H9 (cell line): ENCODE data around the gene CCDC3. TPM values are rescaled to one million over a fixed set of nuclear protein-coding genes. Genes with fewer than 3 reads are reported as not detected.

ENCODE experiments used
- DNase-seq: peaks from one replicate; pipeline ENCODE4 v3.0.0-alpha.2; 2017
- H2AFZ ChIP-seq: one replicate; pipeline ENCODE4 v1.6.1; 2013; ENCODE audit warnings: mild to moderate bottlenecking, low read length, control low read depth, moderate library complexity
- H2AK5ac ChIP-seq: 2 replicates; pipeline ENCODE4 v1.6.1; 2013; ENCODE audit warnings: low read length, control low read depth, mixed read lengths; ENCODE audit not compliant: insufficient read length
- H2BK120ac ChIP-seq: one replicate; pipeline ENCODE4 v1.6.1; 2013; ENCODE audit warnings: low read depth, mild to moderate bottlenecking, low read length, control low read depth, inconsistent platforms; ENCODE audit not compliant: poor library complexity, severe bottlenecking
- H2BK12ac ChIP-seq: 2 replicates; pipeline ENCODE4 v1.6.1; 2013; ENCODE audit warnings: low read length, control low read depth, mixed read lengths, low read depth; ENCODE audit not compliant: insufficient read length
- H2BK15ac ChIP-seq: 2 replicates; pipeline ENCODE4 v1.6.1; 2013; ENCODE audit warnings: low read depth, low read length, control low read depth
- H2BK20ac ChIP-seq: one replicate; pipeline ENCODE4 v1.6.1; 2013; ENCODE audit warnings: low read depth, mild to moderate bottlenecking, low read length, control low read depth, inconsistent platforms; ENCODE audit not compliant: poor library complexity, severe bottlenecking
- H2BK5ac ChIP-seq: 2 replicates; pipeline ENCODE4 v1.6.1; 2013; ENCODE audit warnings: low read length, control low read depth, mixed read lengths; ENCODE audit not compliant: insufficient read length
- H3K14ac ChIP-seq: 2 replicates; pipeline ENCODE4 v1.6.1; 2013; ENCODE audit warnings: low read length, control low read depth; ENCODE audit not compliant: insufficient read depth
- H3K18ac ChIP-seq: 2 replicates; pipeline ENCODE4 v1.6.1; 2013; ENCODE audit warnings: low read depth, mild to moderate bottlenecking, mixed read lengths, low read length, control low read depth; ENCODE audit not compliant: insufficient read length
- H3K23ac ChIP-seq: 2 replicates; pipeline ENCODE4 v1.6.1; 2013; ENCODE audit warnings: low read length, control low read depth, mixed read lengths, low read depth; ENCODE audit not compliant: insufficient read length
- H3K23me2 ChIP-seq: 2 replicates; pipeline ENCODE4 v1.6.1; 2013; ENCODE audit warnings: low read depth, mild to moderate bottlenecking, mixed read lengths, low read length, control low read depth; ENCODE audit not compliant: insufficient read length, poor library complexity, severe bottlenecking
- H3K27ac ChIP-seq: 2 replicates; pipeline ENCODE4 v1.5.1; 2013; ENCODE audit warnings: low read length, control low read depth, mixed read lengths, low read depth; ENCODE audit not compliant: insufficient read length
- H3K27me3 ChIP-seq: 2 replicates; pipeline ENCODE4 v1.6.1; 2013; ENCODE audit warnings: low read length, control low read depth, inconsistent platforms; ENCODE audit not compliant: insufficient read depth
- H3K4ac ChIP-seq: 2 replicates; pipeline ENCODE4 v1.6.1; 2013; ENCODE audit warnings: low read depth, mild to moderate bottlenecking, control low read depth, inconsistent platforms, low read length, moderate library complexity
- H3K4me1 ChIP-seq: 2 replicates; pipeline ENCODE4 v1.6.1; 2013; ENCODE audit warnings: low read length, control low read depth, inconsistent platforms; ENCODE audit not compliant: insufficient read depth
- H3K4me2 ChIP-seq: 2 replicates; pipeline ENCODE4 v1.6.1; 2013; ENCODE audit warnings: low read length, control low read depth, mixed read lengths; ENCODE audit not compliant: insufficient read length, insufficient read depth
- H3K56ac ChIP-seq: 2 replicates; pipeline ENCODE4 v1.6.1; 2013; ENCODE audit warnings: low read depth, mild to moderate bottlenecking, mixed read lengths, low read length, control low read depth; ENCODE audit not compliant: insufficient read length
- H3K79me1 ChIP-seq: 2 replicates; pipeline ENCODE4 v1.6.1; 2013; ENCODE audit warnings: low read depth, mild to moderate bottlenecking, moderate library complexity, low read length, control low read depth, inconsistent platforms; ENCODE audit not compliant: insufficient read depth, poor library complexity, severe bottlenecking
- H3K79me2 ChIP-seq: 2 replicates; pipeline ENCODE4 v1.6.1; 2013; ENCODE audit warnings: low read length, control low read depth, inconsistent platforms; ENCODE audit not compliant: insufficient read depth
- H3K9ac ChIP-seq: 2 replicates; pipeline ENCODE4 v1.6.1; 2013; ENCODE audit warnings: low read length, control low read depth, mixed read lengths; ENCODE audit not compliant: insufficient read length; ENCODE audit errors: extremely low read depth
- H3K9me3 ChIP-seq: one replicate; pipeline ENCODE4 v1.6.1; 2013; ENCODE audit warnings: low read depth, low read length, inconsistent platforms; ENCODE audit not compliant: control insufficient read depth
- H3T11ph ChIP-seq: one replicate; pipeline ENCODE4 v1.6.1; 2013; ENCODE audit warnings: mild to moderate bottlenecking, low read length, control low read depth, inconsistent platforms
- H4K20me1 ChIP-seq: one replicate; pipeline ENCODE4 v1.6.1; 2013; ENCODE audit not compliant: control insufficient read depth, insufficient read length, insufficient read depth
- H4K5ac ChIP-seq: 2 replicates; pipeline ENCODE4 v1.6.1; 2013; ENCODE audit warnings: low read depth, mild to moderate bottlenecking, mixed read lengths, low read length, control low read depth; ENCODE audit not compliant: insufficient read length
- H4K8ac ChIP-seq: replicated peaks from 2 replicates; pipeline ENCODE4 v1.6.1; 2013; ENCODE audit warnings: low read length, control low read depth, mixed read lengths, low read depth; ENCODE audit not compliant: insufficient read length
- H4K91ac ChIP-seq: 2 replicates; pipeline ENCODE4 v1.6.1; 2013; ENCODE audit warnings: low read depth, mild to moderate bottlenecking, moderate library complexity, mixed read lengths, low read length, control low read depth; ENCODE audit not compliant: insufficient read length
- H3K27ac Mint-ChIP-seq, 3 experiments: 2 replicates in 2 of 3; 3 replicates in 1 of 3; pipeline ENCODE4 v1.8.0; 2020 to 2021; ENCODE audit warnings: mixed read lengths in 3 of 3, mild to moderate bottlenecking in 1 of 3, moderate library complexity in 1 of 3
- H3K27me3 Mint-ChIP-seq: 2 replicates; pipeline ENCODE4 v1.8.0; 2021; ENCODE audit warnings: low read depth, mild to moderate bottlenecking, moderate library complexity, mixed read lengths
- H3K36me3 Mint-ChIP-seq, 3 experiments: 2 replicates in 2 of 3; 3 replicates in 1 of 3; pipeline ENCODE4 v1.8.0; 2020 to 2021; ENCODE audit warnings: low read depth in 3 of 3, mixed read lengths in 3 of 3; ENCODE audit not compliant: insufficient read depth in 1 of 3
- H3K4me1 Mint-ChIP-seq, 2 experiments: 2 replicates each; pipeline ENCODE4 v1.8.0; 2020; ENCODE audit warnings: mixed read lengths in 2 of 2
- H3K4me3 Mint-ChIP-seq, 2 experiments: 2 replicates in 1 of 2; 3 replicates in 1 of 2; pipeline ENCODE4 v1.8.0; 2020 to 2021; ENCODE audit warnings: mild to moderate bottlenecking in 2 of 2, mixed read lengths in 2 of 2, moderate library complexity in 1 of 2
- H3K9me3 Mint-ChIP-seq, 2 experiments: 2 replicates in 1 of 2; 3 replicates in 1 of 2; pipeline ENCODE4 v1.8.0; 2020; ENCODE audit warnings: mild to moderate bottlenecking in 2 of 2, mixed read lengths in 2 of 2, moderate library complexity in 1 of 2
- WGBS: extraction: QIAGEN DNeasy Blood & Tissue Kit; methylation state at CpG from one replicate; pipeline ENCODE4 v1.1.7; 2013; ENCODE audit warnings: missing lambda C conversion rate, low lambda C conversion rate, mixed read lengths; ENCODE audit not compliant: insufficient read length; ENCODE audit errors: extremely low coverage; 5-methylcytosine and 5-hydroxymethylcytosine counted together
- total RNA-seq: library from RNA; stranded (reverse); gene quantifications from 2 replicates; pipeline ENCODE4 v1.2.1, GENCODE V29; 2021
- TF ChIP-seq, protein P1 (sequence below): fragments of 200-600 bp; sonication (generic); conservative IDR thresholded peaks from 3 replicates; pipeline ENCODE4 v1.8.0; 2021; ENCODE audit warnings: antibody characterized with exemption, mild to moderate bottlenecking

The CCDC3 gene
- total RNA-seq, 1 experiment from 2014 or later, result 2.3 TPM

DNA sequence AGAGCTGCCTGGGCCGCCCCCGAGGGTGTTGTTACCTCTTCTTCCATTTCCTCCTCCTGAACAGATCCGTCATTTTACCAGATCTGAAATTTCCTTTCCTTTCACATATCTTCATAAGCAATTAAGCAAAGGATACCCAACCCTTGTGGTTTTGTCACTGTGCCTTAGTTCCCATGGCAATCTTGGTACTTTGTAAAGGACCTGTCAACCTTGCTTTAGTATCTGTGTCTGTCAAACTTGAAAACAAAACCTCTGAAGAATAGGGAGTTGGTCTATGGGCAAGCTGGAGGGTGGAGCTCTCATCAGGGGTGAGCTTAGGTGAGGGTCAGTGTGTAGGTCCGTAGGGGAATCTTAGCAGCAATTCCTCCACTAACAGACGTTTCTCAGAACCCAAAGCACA, 25.4 kb upstream of the CCDC3 start:
- Histone ChIP-seq H3K27ac (no peak overlapping the region), H2BK20ac (no peak overlapping the region), H2AFZ (no peak overlapping the region), H3T11ph (no peak overlapping the region), H3K56ac (no peak overlapping the region), H3K4me1 (no peaks in the 10 kb centered on the region), H3K79me2 (no peaks in the 10 kb centered on the region), H3K79me1 (no peaks in the 10 kb centered on the region), H2AK5ac (no peak overlapping the region), H3K9ac (no peak overlapping the region), H2BK12ac (no peak overlapping the region), H3K23me2 (no peaks in the 10 kb centered on the region), H3K27me3 (no peaks in the 10 kb centered on the region), H4K8ac (no peak overlapping the region), H2BK15ac (no peak overlapping the region), H3K18ac (no peak overlapping the region), H3K4ac (no peak overlapping the region), H3K23ac (no peak overlapping the region), H3K9me3 (peaks cover 6% of the 10 kb centered on the region), H2BK120ac (no peak overlapping the region), H3K4me2 (no peak overlapping the region), H4K5ac (no peak overlapping the region), H3K14ac (no peak overlapping the region), H4K20me1 (no peaks in the 10 kb centered on the region), H2BK5ac (no peak overlapping the region), H4K91ac (no peak overlapping the region)
- Mint-ChIP-seq H3K9me3 (peaks cover 6 to 10% of the 10 kb centered on the region in 2 experiments; a peak in 3 of 5 replicates), H3K4me3 (no peak overlapping the region), H3K27me3 (peaks cover 8% of the 10 kb centered on the region), H3K36me3 (no peaks in the 10 kb centered on the region; a peak in 1 of 7 replicates), H3K4me1 (no peaks in the 10 kb centered on the region), H3K27ac (no peak overlapping the region)
- TF ChIP-seq, protein P1, sequence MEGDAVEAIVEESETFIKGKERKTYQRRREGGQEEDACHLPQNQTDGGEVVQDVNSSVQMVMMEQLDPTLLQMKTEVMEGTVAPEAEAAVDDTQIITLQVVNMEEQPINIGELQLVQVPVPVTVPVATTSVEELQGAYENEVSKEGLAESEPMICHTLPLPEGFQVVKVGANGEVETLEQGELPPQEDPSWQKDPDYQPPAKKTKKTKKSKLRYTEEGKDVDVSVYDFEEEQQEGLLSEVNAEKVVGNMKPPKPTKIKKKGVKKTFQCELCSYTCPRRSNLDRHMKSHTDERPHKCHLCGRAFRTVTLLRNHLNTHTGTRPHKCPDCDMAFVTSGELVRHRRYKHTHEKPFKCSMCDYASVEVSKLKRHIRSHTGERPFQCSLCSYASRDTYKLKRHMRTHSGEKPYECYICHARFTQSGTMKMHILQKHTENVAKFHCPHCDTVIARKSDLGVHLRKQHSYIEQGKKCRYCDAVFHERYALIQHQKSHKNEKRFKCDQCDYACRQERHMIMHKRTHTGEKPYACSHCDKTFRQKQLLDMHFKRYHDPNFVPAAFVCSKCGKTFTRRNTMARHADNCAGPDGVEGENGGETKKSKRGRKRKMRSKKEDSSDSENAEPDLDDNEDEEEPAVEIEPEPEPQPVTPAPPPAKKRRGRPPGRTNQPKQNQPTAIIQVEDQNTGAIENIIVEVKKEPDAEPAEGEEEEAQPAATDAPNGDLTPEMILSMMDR, result no peak
- DNase-seq, result no peak
- no CpG with 5 or more reads among the region's 5 CpGs for WGBS
